GM18951 (cell line): ENCODE data around the gene POLR1A.

Source experiments
- POLR2A ChIP-seq: IDR thresholded peaks from 4 replicates; pipeline ENCODE4 v1.6.1; 2011; ENCODE audit warnings: mild to moderate bottlenecking; ENCODE audit not compliant: insufficient read length, insufficient read depth; ENCODE audit errors: extremely low read depth
- in situ Hi-C: fragments of 300-500 bp; cut with MboI; formaldehyde crosslinking; loops from one replicate; pipeline ENCODE4 v1.12.0; 2022; ENCODE audit warnings: low sequenced_read_pairs, mixed read lengths, inconsistent platforms; ENCODE audit not compliant: unreplicated experiment

Gene POLR1A

DNA sequence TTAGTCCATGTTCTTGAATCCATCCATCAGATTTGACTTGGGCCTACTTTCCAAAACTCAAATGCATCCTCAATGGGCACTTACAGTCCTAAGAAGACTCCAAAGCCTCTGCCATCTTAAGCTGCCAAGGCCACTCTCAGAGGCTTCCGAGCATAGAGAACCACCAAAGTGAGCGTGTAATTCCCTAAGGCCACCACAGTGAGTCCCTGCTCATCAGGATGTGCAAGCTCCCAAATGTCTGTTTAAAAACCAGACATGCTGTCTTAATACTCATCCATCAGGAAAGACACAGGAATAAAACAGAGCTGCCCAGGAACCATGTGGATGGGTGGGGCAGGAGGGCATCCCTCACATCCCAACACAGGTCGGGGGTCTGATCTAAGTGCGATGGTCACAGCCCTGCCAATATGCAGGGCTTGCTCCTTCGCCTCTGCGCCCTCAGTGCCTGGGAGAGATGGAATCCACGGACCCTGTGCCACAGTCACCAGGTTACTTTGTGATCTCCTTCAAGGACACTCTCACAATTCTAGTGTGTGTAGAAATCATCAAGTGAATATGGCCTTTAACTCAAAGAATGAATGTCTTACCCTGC is 80.4 kb downstream of the POLR1A start:
- no peak for TF ChIP-seq POLR2A
- in situ Hi-C loops, result no loop called here

- TF ChIP-seq POLR2A, result no peak
- in situ Hi-C loops, result no loop called here
These were observed 82.3 kb downstream of the POLR1A start for GRCh38 chr2:86023366-86023712.

- no peak for TF ChIP-seq POLR2A
- in situ Hi-C loops, result no loop called here
These were observed 82.9 kb downstream of the POLR1A start for GRCh38 chr2:86022661-86023365.

DNA sequence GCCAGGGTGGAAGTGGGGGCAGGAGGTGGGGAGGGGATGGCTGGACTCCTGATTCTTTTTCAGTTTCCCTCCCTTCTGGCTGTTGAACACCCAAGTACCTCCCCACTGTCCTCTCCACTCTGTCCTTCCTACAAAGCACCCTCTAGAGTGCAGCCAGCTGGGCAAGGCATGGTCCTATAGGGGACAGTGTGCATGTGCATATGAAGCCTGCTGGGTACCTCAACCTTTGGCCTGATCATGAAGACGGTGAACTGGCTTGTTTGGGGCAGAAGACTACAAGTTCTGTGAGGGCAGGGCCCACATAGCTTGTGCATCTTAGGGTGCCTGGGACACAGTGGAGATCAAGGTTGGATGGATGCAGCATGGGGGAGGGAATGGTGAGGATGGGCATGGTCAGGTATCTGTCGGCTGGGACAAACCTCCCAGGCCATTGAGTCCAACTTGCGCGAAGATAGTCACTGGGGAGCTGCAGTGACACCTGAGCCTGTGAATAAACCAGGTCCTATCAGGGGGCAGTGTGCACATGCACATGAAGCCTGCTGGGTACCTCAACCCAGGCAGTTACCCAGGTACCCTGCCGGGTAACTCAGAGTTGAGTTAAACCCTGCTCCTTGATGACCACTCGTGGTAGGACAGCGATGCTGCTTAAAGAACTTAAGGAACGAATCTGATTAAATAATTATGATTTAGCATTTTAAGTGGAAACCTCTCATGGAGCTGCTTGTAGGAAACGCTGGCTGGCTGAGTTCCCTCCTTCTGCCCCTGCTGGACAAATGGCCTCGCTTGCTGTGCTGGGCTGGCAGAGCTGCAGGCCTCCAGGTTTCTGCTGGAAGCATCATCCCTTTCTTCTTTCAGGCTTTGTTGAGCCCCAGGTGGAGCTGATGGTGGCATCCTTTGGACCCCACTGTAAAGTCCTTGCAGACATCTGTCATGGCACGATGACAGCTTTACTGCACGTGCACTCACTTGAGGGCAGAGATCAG is 84.0 kb downstream of the POLR1A start:
- TF ChIP-seq POLR2A, result no peak

DNA sequence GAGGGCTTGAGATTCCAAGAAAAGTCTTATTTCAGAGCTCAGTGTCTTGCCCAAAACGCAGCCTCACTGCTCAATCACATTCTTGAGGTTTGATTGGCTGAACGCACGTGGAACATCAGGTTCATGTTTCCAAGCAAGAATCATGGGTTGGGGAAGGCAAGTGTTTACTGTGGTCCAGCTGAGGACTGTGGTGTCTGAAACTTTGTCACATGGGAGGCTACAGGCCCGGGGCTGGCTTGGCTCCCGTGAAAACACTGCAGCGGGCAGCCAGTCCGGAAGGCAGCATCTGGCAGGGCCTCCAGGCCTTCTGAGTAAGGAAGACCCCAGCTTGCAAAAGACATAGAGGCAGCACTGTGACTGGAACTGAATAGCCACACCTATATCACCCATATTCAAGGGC is 84.7 kb downstream of the POLR1A start:
- no peak for TF ChIP-seq POLR2A

More for the DNA sequence above, 84.0 kb downstream of the POLR1A start:
- in situ Hi-C loops, result no loop called here

DNA sequence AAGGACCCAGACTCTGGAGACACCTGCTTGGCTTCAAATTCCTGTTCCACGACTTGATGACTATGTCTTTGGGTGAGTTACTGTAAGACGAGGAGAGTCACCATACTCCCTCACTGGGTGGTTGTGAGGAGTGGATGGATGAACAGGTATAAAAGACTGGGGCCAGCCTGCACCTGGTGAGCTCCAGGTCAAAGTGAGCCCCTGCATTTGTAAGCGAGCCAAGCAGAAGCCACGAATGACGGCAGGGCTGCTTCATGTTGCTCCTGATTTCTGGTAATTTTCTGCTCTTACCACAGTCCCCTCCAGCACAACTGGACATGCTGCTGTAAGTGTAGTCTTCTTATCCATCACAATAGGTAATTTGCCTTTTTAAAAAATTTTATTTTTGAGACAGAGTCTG is 86.6 kb downstream of the POLR1A start:
- in situ Hi-C loops, result no loop called here
- no peak for TF ChIP-seq POLR2A

More for the DNA sequence above, 84.7 kb downstream of the POLR1A start:
- in situ Hi-C loops, result no loop called here

DNA sequence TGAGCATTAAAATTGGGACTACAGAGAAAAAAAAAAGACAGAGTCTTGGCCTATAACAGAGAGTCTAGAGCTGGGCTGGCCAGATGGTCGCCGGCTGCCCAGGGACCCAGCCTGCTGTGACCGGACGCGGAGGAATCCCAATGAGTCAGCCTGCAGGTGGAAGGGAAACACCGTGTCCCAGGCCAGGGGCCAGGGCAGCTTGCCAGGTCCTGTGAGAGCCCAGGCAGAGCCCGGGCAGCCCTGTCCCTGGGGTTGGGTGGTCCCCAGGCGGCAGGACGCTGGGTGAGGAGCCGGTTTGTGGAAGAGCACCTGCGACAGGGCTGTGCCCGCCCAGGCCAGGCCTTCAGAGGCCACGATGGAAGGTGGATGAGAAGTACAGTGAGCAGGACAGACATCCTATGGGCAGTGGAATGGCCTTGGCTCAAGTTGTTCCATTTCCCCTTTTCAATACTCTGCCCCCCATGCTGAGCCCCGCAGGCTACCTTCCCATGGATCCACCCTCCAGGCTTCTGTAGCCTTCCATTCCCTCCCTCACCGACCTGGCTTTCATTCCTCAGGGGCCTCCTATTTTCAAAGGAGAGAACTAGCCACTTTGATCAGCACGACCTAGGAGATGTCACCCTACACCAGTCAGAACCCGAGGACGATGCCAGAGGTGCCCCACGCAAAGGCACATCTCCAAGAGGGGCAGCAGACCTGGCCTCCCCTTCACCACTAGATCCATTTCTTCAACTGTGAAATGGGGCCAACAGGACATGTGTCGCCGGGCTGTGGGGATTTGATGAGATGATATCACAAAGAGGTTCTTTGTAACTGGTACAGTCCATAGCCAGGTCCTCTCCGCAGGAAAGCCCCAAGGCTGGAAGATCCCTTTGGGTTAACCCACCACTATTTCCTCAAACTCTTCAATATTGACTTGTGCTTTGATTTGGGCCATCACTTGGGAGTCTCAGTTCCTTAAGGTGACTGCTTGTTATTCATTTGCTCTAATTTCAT is 87.5 kb downstream of the POLR1A start:
- in situ Hi-C loops, result no loop called here
- TF ChIP-seq POLR2A, result no peak

- TF ChIP-seq POLR2A, result no peak
These were observed 89.1 kb downstream of the POLR1A start for GRCh38 chr2:86016581-86016980.

DNA sequence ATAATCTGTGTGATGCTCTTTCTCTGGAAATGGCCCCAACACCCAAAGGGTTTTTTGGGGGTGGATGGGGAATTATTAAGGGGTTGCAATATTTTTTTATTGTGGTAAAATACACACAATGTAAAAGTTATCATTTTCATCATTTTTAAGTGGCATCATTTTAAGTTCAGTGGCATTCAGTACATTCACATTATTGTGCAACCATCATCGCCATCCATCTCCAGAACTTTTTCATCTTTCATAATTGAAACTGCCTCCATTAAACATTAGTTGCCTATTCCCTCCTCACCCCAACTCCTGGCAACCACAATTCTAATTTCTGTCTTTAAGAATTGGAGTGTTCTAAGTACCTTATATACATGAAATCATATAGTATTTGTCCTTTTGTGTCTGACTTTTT is 90.0 kb downstream of the POLR1A start:
- TF ChIP-seq POLR2A, result no peak
- in situ Hi-C loops, result no loop called here

More at GRCh38 chr2:86016581-86016980, 89.1 kb downstream of the POLR1A start:
- in situ Hi-C loops, result no loop called here

DNA sequence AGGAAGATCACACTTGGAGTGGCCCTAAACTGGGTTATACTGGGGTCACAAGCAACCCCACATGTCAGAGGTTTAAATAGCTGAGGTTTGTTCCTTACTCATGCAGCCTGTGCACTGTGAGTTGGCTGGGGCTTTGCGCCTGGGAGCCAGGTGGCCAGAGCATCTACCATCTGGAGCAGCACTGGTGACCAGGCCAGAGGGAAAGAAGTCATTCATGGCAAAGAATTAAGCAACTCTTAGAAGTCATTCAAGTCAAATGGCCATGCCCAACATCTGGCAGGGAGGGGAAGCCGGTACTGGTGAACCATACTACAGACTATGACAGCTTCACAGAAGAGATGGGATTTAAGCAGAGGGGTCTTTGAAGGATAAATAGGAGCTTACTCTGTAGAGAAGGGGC is 90.7 kb downstream of the POLR1A start:
- TF ChIP-seq POLR2A, result no peak
- in situ Hi-C loops, result no loop called here

GRCh38 chr2:86014493-86014892 is 91.2 kb downstream of the POLR1A start:
- in situ Hi-C loops, result no loop called here
- TF ChIP-seq POLR2A, result no peak

DNA sequence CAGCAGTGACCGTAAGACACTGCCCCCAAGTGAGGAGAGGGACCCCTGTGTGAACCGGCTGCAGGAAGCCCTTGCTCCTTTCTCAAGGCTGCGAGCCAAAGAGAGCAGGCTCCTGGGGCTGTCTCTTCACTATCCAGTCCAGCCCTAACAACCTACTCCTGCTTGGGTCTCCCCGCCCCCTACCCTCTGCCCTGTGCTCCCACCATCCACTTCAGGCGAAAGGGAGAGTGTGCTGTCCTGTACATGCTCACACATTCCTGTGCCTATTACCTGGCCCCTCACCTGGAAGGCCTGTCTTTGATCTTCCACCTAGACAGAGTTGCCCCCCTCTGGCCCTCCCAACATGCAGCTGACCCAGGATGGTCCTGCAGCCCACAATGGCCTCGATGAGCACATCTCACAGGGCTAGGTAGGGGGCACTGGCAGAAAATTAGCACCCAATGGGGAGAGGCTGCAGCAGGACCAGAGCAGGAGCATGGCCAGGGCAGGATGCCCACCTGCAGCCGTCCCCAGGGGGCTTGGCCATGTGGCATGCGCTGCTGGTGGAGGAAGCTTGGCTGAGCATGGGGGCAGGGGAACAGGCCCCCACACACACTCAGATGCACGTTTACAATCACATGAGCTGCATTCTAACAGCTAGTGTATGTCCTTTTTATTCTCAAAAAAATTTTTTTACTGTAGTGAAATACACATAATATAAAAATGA is 93.5 kb downstream of the POLR1A start:
- in situ Hi-C loops, result no loop called here
- TF ChIP-seq POLR2A, result no peak

DNA sequence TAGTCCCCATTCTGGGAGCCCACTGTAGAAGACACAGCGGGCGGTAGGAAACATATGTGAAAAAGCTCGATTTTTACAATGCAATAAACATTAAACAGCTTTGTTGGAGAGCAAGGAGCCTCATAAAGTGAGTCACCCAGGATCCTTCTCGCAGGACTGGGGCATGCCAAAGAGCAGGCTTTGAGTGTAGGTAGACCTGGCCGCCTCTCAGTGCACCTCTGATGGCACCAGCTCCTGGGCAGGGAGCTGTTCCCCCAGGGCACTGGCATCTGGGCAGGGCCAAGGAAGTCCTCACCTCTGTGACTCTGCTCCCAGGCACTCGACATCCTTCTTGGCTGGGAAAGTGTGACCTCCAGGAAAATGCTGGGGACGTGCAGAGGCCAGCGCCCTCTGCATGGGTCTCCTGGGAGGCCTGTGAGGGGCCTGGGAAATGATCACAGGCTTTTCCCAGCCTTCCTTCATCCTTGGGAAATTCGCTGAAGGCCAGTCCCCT is 94.2 kb downstream of the POLR1A start:
- TF ChIP-seq POLR2A, result no peak
- in situ Hi-C loops, result no loop called here
